Fibroblast of the aortic adventitia (primary cell): ENCODE results near the gene HS3ST6. TPM values are rescaled to one million over a fixed set of nuclear protein-coding genes. Genes with fewer than 3 reads are reported as not detected.

Experiments
- DNase-seq: peaks from one replicate; pipeline ENCODE4 v3.0.0-alpha.2; 2010; ENCODE audit warnings: low read depth
- H3K4me3 ChIP-seq: 2 replicates; pipeline ENCODE4 v1.5.1; 2011; ENCODE audit warnings: low read depth, mild to moderate bottlenecking, control low read depth, low read length, moderate library complexity
- total RNA-seq: library from RNA; depleted of rRNA; stranded (reverse); fragments of >200 nt; gene quantifications from 2 replicates; pipeline ENCODE4 v1.2.3, GENCODE V29; 2012; ENCODE audit warnings: low replicate concordance
- TF ChIP-seq, protein P1 (sequence below): IDR thresholded peaks from 2 replicates; pipeline ENCODE4 v1.5.1; 2011; ENCODE audit warnings: mild to moderate bottlenecking, low read length, control low read depth, inconsistent platforms; ENCODE audit not compliant: insufficient read depth

Gene HS3ST6
- total RNA-seq, 1 donor, result not detected

GRCh38 chr16:1895949-1896675 lies 22.1 kb downstream of the HS3ST6 start:
- no peak overlapping the region for H3K4me3 ChIP-seq
- TF ChIP-seq, protein P1, sequence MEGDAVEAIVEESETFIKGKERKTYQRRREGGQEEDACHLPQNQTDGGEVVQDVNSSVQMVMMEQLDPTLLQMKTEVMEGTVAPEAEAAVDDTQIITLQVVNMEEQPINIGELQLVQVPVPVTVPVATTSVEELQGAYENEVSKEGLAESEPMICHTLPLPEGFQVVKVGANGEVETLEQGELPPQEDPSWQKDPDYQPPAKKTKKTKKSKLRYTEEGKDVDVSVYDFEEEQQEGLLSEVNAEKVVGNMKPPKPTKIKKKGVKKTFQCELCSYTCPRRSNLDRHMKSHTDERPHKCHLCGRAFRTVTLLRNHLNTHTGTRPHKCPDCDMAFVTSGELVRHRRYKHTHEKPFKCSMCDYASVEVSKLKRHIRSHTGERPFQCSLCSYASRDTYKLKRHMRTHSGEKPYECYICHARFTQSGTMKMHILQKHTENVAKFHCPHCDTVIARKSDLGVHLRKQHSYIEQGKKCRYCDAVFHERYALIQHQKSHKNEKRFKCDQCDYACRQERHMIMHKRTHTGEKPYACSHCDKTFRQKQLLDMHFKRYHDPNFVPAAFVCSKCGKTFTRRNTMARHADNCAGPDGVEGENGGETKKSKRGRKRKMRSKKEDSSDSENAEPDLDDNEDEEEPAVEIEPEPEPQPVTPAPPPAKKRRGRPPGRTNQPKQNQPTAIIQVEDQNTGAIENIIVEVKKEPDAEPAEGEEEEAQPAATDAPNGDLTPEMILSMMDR, result no peak
- no peak for DNase-seq

GRCh38 chr16:1895068-1895467 lies 23.1 kb downstream of the HS3ST6 start:
- no peak for DNase-seq
- TF ChIP-seq, protein P1, result no peak
- no peak overlapping the region for H3K4me3 ChIP-seq

DNA sequence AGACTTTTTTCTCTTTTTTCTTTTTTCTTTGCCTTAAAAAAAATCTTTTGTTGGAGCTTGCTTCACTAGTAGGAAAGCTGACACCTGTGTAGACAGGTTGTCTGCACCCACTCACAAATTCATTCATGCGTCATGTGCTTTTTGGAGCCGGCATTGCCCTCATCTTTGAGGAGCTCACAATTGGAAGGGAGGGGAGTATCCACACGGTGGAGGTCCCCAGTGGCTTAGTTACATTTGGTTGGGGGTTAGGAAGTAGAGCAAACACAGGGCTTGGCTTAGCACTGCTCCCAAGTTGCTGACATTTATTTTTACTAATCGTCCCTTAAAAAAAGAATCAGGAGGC lies 27.5 kb downstream of the HS3ST6 start:
- TF ChIP-seq, protein P1, result no peak
- no peak overlapping the region for H3K4me3 ChIP-seq

GRCh38 chr16:1890024-1890707 lies 28.0 kb downstream of the HS3ST6 start:
- H3K4me3 ChIP-seq, result no peak overlapping the region
- TF ChIP-seq, protein P1, result no peak
- DNase-seq, result no peak

More for the DNA sequence above, 27.5 kb downstream of the HS3ST6 start:
- DNase-seq, result no peak

DNA sequence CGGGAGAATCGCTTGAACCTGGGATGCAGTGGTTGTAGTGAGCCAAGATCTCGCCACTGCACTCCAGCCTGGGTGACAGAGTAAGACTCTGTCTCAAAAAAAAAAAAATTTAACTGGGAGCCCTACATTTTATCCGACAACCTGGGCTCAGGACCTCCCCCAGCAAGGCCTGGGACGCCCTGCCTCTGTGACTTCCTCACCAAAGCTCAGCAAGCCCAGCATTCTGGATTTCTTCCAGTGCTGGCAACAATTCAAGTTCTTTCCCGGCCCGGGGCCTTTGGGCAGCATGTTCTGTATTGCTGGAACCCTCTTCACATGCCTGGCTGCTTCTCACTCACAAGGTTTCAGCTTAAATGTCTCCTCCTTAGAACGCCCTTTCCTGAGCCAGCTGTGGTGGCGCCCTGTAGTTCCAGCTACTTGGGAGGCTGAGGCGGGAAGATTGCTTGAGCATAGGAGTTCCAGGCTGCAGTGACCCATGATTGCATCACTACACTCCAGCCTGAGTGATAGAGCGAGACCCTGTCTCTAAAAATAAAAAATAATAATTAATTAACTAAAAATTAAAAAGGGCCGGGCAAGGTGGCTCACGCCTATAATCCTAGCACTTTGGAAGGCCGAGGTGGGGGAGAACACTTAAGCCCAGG lies 30.4 kb downstream of the HS3ST6 start:
- TF ChIP-seq, protein P1, result no peak
- no peak for DNase-seq

GRCh38 chr16:1884889-1885288 lies 33.3 kb downstream of the HS3ST6 start:
- no peak for DNase-seq
- no peak overlapping the region for H3K4me3 ChIP-seq
- TF ChIP-seq, protein P1, result no peak

More for the DNA sequence above, 30.4 kb downstream of the HS3ST6 start:
- H3K4me3 ChIP-seq, result no peak overlapping the region
